PC-3 (cell line): ENCODE results near the gene PAQR3. TPM values are rescaled to one million over a fixed set of nuclear protein-coding genes. Genes with fewer than 3 reads are reported as not detected.

Experiments used
- ATAC-seq: fragments of 200-7000 bp; cut with Tn5 transposase; 2 replicates; pipeline ENCODE4 v1.9.1; 2020; ENCODE audit warnings: mild to moderate bottlenecking, moderate library complexity
- BruUV-seq: library from RNA; stranded (reverse); fragments of 400-500 nt; replicated peaks from 2 replicates; lab custom pipeline; 2021; lab: Mats Ljungman, UMichigan
- CTCF ChIA-PET: fragments of 300-600 bp; sonication (Branson Sonifier 250); formaldehyde crosslinking; loops from one replicate; lab custom pipeline; 2022; ENCODE audit warnings: antibody characterized with exemption; lab: Charles Lee
- POLR2A ChIA-PET: fragments of 300-600 bp; sonication (Branson Sonifier 250); formaldehyde crosslinking; loops from one replicate; lab custom pipeline; 2022; ENCODE audit warnings: antibody characterized with exemption; ENCODE audit not compliant: unreplicated experiment; lab: Charles Lee
- DNase-seq: peaks from one replicate; pipeline ENCODE4 v3.0.0-alpha.2; 2015
- H2AFZ ChIP-seq: fragments of 300-600 bp; sonication (generic); 2 replicates; pipeline ENCODE4 v1.6.0; 2016; ENCODE audit warnings: antibody characterized with exemption, low read length
- H3F3A ChIP-seq: fragments of 300-600 bp; sonication (generic); one replicate; pipeline ENCODE4 v1.6.0; 2017; ENCODE audit warnings: antibody characterized with exemption, low read length, control low read depth, mild to moderate bottlenecking; ENCODE audit not compliant: unreplicated experiment
- H3K27ac ChIP-seq: fragments of 300-600 bp; sonication (generic); 2 replicates; pipeline ENCODE4 v1.5.1; 2016; ENCODE audit warnings: mild to moderate bottlenecking, low read length
- H3K27me3 ChIP-seq: fragments of 300-600 bp; sonication (generic); 2 replicates; pipeline ENCODE4 v1.6.1; 2016; ENCODE audit warnings: low read length, mixed read lengths
- H3K36me3 ChIP-seq: fragments of 300-600 bp; sonication (generic); 2 replicates; pipeline ENCODE4 v1.6.1; 2016; ENCODE audit warnings: low read depth, mixed run types, low read length, mixed read lengths
- H3K4me1 ChIP-seq: fragments of 300-600 bp; sonication (generic); 2 replicates; pipeline ENCODE4 v1.5.1; 2016; ENCODE audit warnings: low read length; ENCODE audit not compliant: insufficient read depth
- H3K4me2 ChIP-seq: fragments of 300-600 bp; sonication (generic); 2 replicates; pipeline ENCODE4 v1.6.0; 2016; ENCODE audit warnings: low read length
- H3K4me3 ChIP-seq: fragments of 300-600 bp; sonication (generic); 2 replicates; pipeline ENCODE4 v1.5.1; 2016; ENCODE audit warnings: mild to moderate bottlenecking, low read length, mixed read lengths
- H3K79me2 ChIP-seq: fragments of 300-600 bp; sonication (generic); 2 replicates; pipeline ENCODE4 v1.6.1; 2017; ENCODE audit warnings: low read length, mixed read lengths
- H3K9ac ChIP-seq: fragments of 300-600 bp; sonication (generic); 2 replicates; pipeline ENCODE4 v1.6.0; 2016; ENCODE audit warnings: mild to moderate bottlenecking, low read length
- H3K9me2 ChIP-seq: fragments of 300-600 bp; sonication (generic); replicated peaks from 2 replicates; pipeline ENCODE4 v1.6.1; 2016; ENCODE audit warnings: mixed run types, low read length, mixed read lengths
- H3K9me3 ChIP-seq: fragments of 300-600 bp; sonication (generic); 2 replicates; pipeline ENCODE4 v1.6.1; 2016; ENCODE audit warnings: low read length, mixed read lengths
- H4K20me1 ChIP-seq: fragments of 300-600 bp; sonication (generic); 2 replicates; pipeline ENCODE4 v1.6.1; 2016; ENCODE audit warnings: low read length, mixed read lengths
- CTCF ChIP-seq: fragments of 300-600 bp; sonication (generic); conservative IDR thresholded peaks from 2 replicates; pipeline ENCODE4 v1.5.1; 2017; ENCODE audit warnings: antibody characterized with exemption, low read depth, mild to moderate bottlenecking, low read length
- EZH2 ChIP-seq: fragments of 300-600 bp; sonication (generic); IDR thresholded peaks from one replicate; pipeline ENCODE4 v1.6.1; 2017; ENCODE audit warnings: antibody characterized with exemption, mild to moderate bottlenecking, low read length; ENCODE audit not compliant: unreplicated experiment
- EZH2phosphoT487 ChIP-seq: fragments of 300-600 bp; sonication (generic); IDR thresholded peaks from 2 replicates; pipeline ENCODE4 v1.6.1; 2018; ENCODE audit warnings: mild to moderate bottlenecking, antibody characterized with exemption, low read length, borderline replicate concordance
- intact Hi-C: fragments of 100-400 bp; cut with micrococcal nuclease; formaldehyde crosslinking; loops from 2 replicates; pipeline ENCODE4 v1.9.0; 2023
- total RNA-seq: library from RNA; depleted of rRNA; stranded (reverse); fragments of >200 nt; gene quantifications from 2 replicates; pipeline ENCODE4 v1.2.3, GENCODE V29; 2014

PAQR3 gene
- total RNA-seq, 1 experiment from 2014 or later: 16.9 TPM

GRCh38 chr4:78984593-78984992 is 45.4 kb upstream of the PAQR3 start:
- CTCF ChIA-PET: no interaction called here
- Histone ChIP-seq H3K4me2 (no peak overlapping the region), H3K4me3 (no peak overlapping the region), H2AFZ (no peak overlapping the region), H3K36me3 (no peaks in the 10 kb centered on the region), H3K27me3 (peaks cover 3% of the 10 kb centered on the region; the same call in 1 of the 2 replicates), H3K4me1 (no peaks in the 10 kb centered on the region), H3K9me3 (no peaks in the 10 kb centered on the region), H3K9me2 (no peaks in the 10 kb centered on the region), H3K79me2 (no peaks in the 10 kb centered on the region), H3F3A (no peaks in the 10 kb centered on the region), H3K9ac (no peak overlapping the region), H4K20me1 (no peaks in the 10 kb centered on the region), H3K27ac (no peak overlapping the region)
- intact Hi-C loops: no loop called here
- BruUV-seq: no TSS peak
- ATAC-seq (no peak), DNase-seq (no peak)
- POLR2A ChIA-PET: no interaction called here
- no peak for TF ChIP-seq EZH2
- TF ChIP-seq CTCF: no peak
- TF ChIP-seq EZH2phosphoT487: no peak

GRCh38 chr4:78975865-78976264 is 36.6 kb upstream of the PAQR3 start:
- Histone ChIP-seq H3K4me1 (no peaks in the 10 kb centered on the region), H3K4me2 (no peak overlapping the region), H3F3A (no peaks in the 10 kb centered on the region), H4K20me1 (no peaks in the 10 kb centered on the region), H3K27ac (no peak overlapping the region), H3K79me2 (no peaks in the 10 kb centered on the region), H3K9ac (no peak overlapping the region), H3K36me3 (no peaks in the 10 kb centered on the region), H3K4me3 (no peak overlapping the region), H2AFZ (no peak overlapping the region), H3K9me3 (no peaks in the 10 kb centered on the region), H3K9me2 (no peaks in the 10 kb centered on the region), H3K27me3 (no peaks in the 10 kb centered on the region)
- CTCF ChIA-PET: no interaction called here
- no peak for TF ChIP-seq EZH2phosphoT487
- no peak for TF ChIP-seq EZH2
- POLR2A ChIA-PET: no interaction called here
- DNase-seq (no peak), ATAC-seq (no peak)
- no TSS peak for BruUV-seq
- intact Hi-C loops: no loop called here

- intact Hi-C loops: no loop called here
Observed at GRCh38 chr4:78971776-78972175, 32.5 kb upstream of the PAQR3 start.

More at GRCh38 chr4:78971776-78972175, 32.5 kb upstream of the PAQR3 start:
- Histone ChIP-seq H2AFZ (no peak overlapping the region), H3K4me2 (no peak overlapping the region), H4K20me1 (no peaks in the 10 kb centered on the region), H3K9ac (no peak overlapping the region), H3F3A (no peaks in the 10 kb centered on the region), H3K27ac (no peak overlapping the region), H3K9me2 (no peaks in the 10 kb centered on the region), H3K79me2 (no peaks in the 10 kb centered on the region), H3K36me3 (no peaks in the 10 kb centered on the region), H3K27me3 (no peaks in the 10 kb centered on the region), H3K4me1 (no peaks in the 10 kb centered on the region), H3K4me3 (no peak overlapping the region), H3K9me3 (no peaks in the 10 kb centered on the region)
- TF ChIP-seq EZH2phosphoT487 (no peak), EZH2 (no peak), CTCF (no peak)
- ATAC-seq (no peak), DNase-seq (no peak)
- no TSS peak for BruUV-seq
- CTCF ChIA-PET: no interaction called here
- POLR2A ChIA-PET: no interaction called here
